GM13977 (cell line): ENCODE results near the gene SLC2A6.
A peak's percentile ranks its signal among the peaks of the same experiment; 100 is the strongest.

Source experiments
- DNase-seq: peaks from one replicate; pipeline ENCODE4 v3.0.0; 2012; ENCODE audit warnings: low spot score
- CTCF ChIP-seq: IDR thresholded peaks from 2 replicates; pipeline ENCODE4 v1.5.1; 2012; ENCODE audit warnings: mild to moderate bottlenecking, control low read depth; ENCODE audit not compliant: insufficient read depth; ENCODE audit errors: extremely low read depth, missing control alignments
- in situ Hi-C: fragments of 300-500 bp; cut with MboI; formaldehyde crosslinking; loops from one replicate; pipeline ENCODE4 v1.12.0; 2022; ENCODE audit warnings: low sequenced_read_pairs, low pct_unique_long_range_greater_than_20kb, mixed read lengths, inconsistent platforms; ENCODE audit not compliant: unreplicated experiment

SLC2A6 gene

GRCh38 chr9:133485531-133486260 lies 6.8 kb upstream of the SLC2A6 start:
- peak; percentile 60 for DNase-seq
- peak; percentile 33 for TF ChIP-seq CTCF
- in situ Hi-C loops = loop anchor here (10.0 kb wide), 2 partner anchors 71 to 301 kb away; partner anchors contain the start of gene REXO4

GRCh38 chr9:133484671-133485437 lies 6.0 kb upstream of the SLC2A6 start:
- in situ Hi-C loops = loop anchor here (10.0 kb wide), 2 partner anchors 70 to 300 kb away; partner anchors contain the start of gene REXO4
- no peak for TF ChIP-seq CTCF
- DNase-seq = no peak

GRCh38 chr9:133483611-133484010 lies 4.7 kb upstream of the SLC2A6 start:
- in situ Hi-C loops = loop anchor here (10.0 kb wide), 2 partner anchors 69 to 299 kb away; partner anchors contain the start of gene REXO4
- no peak for TF ChIP-seq CTCF
- DNase-seq = no peak

GRCh38 chr9:133477992-133478850 lies 678 bp downstream of the SLC2A6 start:
- in situ Hi-C loops = no loop called here
- no peak for TF ChIP-seq CTCF
- peak; percentile 74 for DNase-seq

- TF ChIP-seq CTCF = no peak
- in situ Hi-C loops = no loop called here
- DNase-seq = no peak
These were observed 1.4 kb downstream of the SLC2A6 start for GRCh38 chr9:133477461-133477860.

GRCh38 chr9:133476941-133477340 lies 2.0 kb downstream of the SLC2A6 start:
- no peak for TF ChIP-seq CTCF
- in situ Hi-C loops = no loop called here
- no peak for DNase-seq
